ENCODE measurements around the gene PDE9A.

DNA sequence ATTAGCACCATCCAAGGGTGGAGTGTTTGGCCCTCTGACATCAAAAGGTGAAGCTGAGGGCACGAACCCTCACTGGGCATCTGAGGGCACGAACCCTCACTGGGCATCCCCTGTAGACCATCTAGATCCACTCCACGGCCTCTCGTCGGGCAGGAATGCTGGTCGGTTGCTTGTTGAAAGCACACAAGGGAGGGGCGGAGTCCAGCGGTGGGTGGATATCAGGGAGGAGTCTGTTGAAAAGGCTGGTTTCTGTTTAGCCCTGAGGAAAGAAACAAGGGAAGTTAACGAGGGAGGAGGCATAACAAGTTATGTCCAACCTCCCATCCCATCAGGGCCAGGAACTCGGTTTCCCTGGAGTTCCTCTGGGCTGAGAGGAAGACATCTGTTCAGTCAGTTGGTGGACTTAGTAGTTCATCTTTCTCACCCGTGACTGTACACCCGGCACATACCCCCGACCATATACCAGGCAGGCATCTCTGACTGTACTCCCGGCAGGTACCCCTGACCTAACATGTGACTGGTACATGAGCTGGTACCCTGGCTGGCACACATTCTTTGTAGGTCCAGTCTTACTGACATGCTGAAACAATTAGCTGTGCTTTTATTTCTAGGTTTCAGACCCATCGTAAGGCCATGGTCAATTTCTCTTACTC lies 32.1 kb upstream of the PDE9A start:
- TF ChIP-seq POLR2A (IDR thresholded peaks at IDR 0.05; ENCODE audit: low read depth, low read length): no peak
- TF ChIP-seq BHLHE40 (IDR thresholded peaks at IDR 0.05; ENCODE audit: low read depth, low read length): no peak
- TF ChIP-seq, protein P1, sequence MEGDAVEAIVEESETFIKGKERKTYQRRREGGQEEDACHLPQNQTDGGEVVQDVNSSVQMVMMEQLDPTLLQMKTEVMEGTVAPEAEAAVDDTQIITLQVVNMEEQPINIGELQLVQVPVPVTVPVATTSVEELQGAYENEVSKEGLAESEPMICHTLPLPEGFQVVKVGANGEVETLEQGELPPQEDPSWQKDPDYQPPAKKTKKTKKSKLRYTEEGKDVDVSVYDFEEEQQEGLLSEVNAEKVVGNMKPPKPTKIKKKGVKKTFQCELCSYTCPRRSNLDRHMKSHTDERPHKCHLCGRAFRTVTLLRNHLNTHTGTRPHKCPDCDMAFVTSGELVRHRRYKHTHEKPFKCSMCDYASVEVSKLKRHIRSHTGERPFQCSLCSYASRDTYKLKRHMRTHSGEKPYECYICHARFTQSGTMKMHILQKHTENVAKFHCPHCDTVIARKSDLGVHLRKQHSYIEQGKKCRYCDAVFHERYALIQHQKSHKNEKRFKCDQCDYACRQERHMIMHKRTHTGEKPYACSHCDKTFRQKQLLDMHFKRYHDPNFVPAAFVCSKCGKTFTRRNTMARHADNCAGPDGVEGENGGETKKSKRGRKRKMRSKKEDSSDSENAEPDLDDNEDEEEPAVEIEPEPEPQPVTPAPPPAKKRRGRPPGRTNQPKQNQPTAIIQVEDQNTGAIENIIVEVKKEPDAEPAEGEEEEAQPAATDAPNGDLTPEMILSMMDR (conservative IDR thresholded peaks at IDR 0.05; ENCODE audit: low read depth, low read length): no peak
- TF ChIP-seq, protein P2, sequence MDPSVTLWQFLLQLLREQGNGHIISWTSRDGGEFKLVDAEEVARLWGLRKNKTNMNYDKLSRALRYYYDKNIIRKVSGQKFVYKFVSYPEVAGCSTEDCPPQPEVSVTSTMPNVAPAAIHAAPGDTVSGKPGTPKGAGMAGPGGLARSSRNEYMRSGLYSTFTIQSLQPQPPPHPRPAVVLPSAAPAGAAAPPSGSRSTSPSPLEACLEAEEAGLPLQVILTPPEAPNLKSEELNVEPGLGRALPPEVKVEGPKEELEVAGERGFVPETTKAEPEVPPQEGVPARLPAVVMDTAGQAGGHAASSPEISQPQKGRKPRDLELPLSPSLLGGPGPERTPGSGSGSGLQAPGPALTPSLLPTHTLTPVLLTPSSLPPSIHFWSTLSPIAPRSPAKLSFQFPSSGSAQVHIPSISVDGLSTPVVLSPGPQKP (IDR thresholded peaks at IDR 0.05; ENCODE audit: borderline replicate concordance, low read depth, low read length): no peak
- no peak for TF ChIP-seq RAD21 (IDR thresholded peaks at IDR 0.05; ENCODE audit: low read length)
- no peak for TF ChIP-seq CEBPB (IDR thresholded peaks at IDR 0.05; ENCODE audit: low read depth, low read length)
